GM19468 (cell line): ENCODE data around the gene PTPN3.

Experiments used
- ATAC-seq: cut with Tn5 transposase; IDR thresholded peaks from one replicate; pipeline ENCODE4 v1.9.1; 2021; ENCODE audit warnings: mild to moderate bottlenecking, moderate library complexity, moderate number of reproducible peaks; ENCODE audit not compliant: unreplicated experiment; ENCODE audit errors: extremely low read depth

PTPN3 gene

GRCh38 chr9:109455391-109455790 is 42.7 kb downstream of the PTPN3 start:
- no peak for ATAC-seq

DNA sequence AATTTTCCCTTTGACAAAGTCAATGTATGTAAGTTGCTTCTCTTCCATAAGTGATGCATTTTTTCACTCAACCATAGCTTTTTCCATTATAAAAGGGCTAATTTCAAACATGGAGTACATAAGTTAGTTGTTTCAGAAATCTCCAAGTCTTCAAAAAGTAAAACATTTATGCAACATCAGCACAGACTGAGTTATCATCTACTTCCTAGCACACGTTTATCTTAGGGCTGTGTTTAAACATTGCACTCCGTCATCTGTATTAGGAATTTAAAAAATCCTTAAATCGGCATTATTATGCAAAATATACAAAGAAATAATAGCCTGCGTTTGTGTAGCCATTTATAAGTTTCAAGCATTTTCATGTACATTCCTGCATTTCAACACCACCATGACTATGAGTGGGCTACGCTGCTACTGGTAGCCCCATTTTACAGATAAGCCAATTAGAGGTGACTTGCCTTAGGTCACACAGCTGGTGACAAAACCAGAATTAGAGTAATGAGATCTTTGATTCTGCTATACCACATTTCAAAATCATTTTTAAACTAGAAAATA is 43.4 kb downstream of the PTPN3 start:
- ATAC-seq: no peak

GRCh38 chr9:109454041-109454440 is 44.1 kb downstream of the PTPN3 start:
- no peak for ATAC-seq

- ATAC-seq: no peak
Observed at GRCh38 chr9:109453210-109453842, 44.8 kb downstream of the PTPN3 start.

DNA sequence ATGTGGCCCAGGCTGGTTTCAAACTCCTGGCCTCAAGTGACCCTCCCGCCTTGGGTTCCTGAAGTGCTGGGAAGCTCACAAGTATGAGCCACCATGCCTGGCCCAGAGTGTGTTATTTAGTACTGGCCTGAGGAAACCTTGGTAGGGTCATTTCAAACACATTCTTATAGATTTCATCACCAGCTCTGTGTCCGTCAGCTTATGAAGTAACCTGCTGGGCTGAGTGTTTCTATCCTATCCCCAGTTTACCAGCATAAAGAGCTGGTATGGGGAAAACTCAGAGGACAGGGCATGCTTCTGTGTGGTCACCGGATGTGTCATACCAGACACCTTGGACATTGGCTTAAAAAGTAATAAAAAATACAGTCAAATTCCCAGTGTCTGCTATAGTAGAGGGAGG is 45.3 kb downstream of the PTPN3 start:
- no peak for ATAC-seq

- no peak for ATAC-seq
Observed at GRCh38 chr9:109451311-109452025, 46.6 kb downstream of the PTPN3 start.

DNA sequence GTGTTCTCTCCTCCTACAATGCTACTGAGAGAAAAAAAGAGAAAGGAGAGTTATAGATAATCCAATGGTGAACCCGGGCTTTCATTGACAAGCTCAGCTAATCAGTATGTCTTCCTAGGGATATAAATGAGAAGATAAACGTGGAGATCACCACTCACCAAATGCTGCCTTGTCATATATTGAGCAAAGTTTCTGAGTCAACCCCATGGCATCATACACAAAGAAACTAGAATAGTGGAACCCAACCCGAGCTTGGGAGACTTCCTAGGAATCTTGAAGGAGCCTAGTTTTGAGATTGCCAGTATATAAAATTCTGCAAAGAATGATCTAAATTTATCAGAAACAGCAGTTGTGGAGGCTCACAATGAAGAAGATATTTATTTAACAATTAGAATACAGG is 47.8 kb downstream of the PTPN3 start:
- ATAC-seq: no peak

- ATAC-seq: no peak
Observed at GRCh38 chr9:109449036-109449798, 48.9 kb downstream of the PTPN3 start.

- ATAC-seq: no peak
Observed at GRCh38 chr9:109448223-109448622, 49.9 kb downstream of the PTPN3 start.

DNA sequence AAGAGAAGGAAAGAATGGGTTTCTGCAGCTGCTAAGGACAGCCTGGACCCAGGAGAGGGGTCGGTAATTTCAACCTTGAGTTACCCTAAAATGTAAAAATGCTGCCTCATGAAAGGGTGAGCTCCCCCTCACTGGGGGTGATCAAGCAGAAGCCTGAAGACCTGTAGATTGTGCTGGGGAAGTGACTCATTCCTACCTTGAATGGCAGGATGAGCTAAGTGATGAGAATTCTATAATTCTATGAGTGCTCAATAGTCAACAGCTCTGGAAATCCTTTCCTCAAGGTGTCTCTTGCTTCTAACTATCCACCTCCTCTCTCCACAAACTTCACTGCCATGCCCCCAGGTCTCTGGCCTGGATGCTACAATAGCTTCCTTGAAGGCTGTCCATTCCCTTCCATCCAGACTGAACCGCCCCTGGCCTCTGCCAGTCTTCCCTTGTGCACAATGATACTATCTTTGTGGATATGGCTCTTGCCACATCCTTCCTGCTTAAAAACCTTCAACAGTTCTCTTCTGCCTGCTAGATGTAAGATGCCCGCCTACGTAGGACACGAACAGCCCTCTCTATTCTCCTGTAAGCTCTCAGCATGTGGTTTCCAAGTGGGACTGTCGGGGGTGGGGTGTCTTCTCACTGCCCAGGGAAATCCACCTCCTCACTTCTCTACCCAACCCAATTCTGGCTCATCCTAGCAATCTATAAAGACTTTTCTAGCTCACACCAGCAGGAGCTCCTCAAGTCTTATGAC is 50.6 kb downstream of the PTPN3 start:
- no peak for ATAC-seq

GRCh38 chr9:109444771-109445320 is 53.3 kb downstream of the PTPN3 start:
- ATAC-seq: no peak

DNA sequence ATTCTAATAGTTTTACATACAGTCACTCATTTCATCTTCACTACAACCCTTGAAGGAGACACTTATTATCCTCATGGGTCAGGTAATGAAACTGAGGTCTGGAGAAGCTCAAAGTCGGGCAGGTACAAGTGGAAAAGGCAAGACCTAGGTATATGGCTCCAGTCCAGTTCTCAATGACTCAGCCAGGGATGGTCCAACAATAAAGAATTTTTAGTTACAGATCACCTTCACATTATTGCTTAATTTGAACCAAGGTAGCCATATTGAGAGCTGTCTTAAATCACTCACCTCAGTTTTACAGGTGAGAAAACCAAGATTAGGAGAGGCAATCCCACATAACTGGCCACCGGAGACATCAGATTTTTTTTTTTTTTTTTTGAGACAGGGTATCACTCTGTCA is 55.4 kb downstream of the PTPN3 start:
- ATAC-seq: no peak

GRCh38 chr9:109441296-109441695 is 56.8 kb downstream of the PTPN3 start:
- ATAC-seq: no peak

DNA sequence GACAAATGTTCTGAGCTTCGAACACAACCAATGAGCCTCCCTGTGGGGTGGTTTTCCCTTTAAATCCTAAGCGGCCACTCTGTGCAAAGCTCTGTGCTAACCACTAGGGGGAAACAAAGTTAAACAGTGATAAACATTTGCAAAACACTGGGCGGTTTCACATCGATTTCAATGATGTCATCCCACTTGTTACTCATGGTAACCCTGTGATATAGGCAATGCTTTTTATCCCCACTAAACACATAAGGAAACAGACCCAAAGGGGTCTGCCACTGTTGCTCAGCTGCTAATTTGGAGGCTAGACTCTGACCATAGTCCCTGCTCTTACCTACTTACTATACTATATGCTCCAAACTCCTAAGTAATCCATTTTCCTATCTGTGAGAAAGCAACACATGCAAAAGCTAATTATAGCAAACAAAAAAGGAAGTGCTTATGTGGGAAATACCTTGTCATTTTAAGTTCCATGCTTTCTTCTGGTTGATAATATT is 57.3 kb downstream of the PTPN3 start:
- ATAC-seq: peak; percentile 95

DNA sequence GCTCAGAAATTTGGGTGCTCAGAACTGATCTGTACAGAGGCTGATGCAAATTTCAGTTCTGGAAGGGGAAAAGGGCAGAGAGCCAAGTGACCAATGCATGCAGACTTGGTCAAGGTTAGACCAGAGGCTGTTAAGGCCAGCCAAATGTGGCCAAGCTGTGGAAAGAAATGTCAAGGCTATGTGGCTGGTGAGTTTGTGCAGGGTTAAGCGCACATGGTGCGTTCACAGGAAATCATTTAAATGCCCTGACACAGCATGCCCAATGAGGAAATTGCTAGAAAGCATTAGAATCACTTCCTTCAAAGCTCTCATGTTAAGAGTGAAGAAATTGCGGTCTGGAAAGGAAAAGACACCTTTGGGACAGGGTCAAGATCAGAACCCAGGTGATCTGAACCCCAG is 58.0 kb downstream of the PTPN3 start:
- no peak for ATAC-seq

GRCh38 chr9:109439378-109440116 is 58.6 kb downstream of the PTPN3 start:
- ATAC-seq: no peak

GRCh38 chr9:109437286-109437685 is 60.8 kb downstream of the PTPN3 start:
- no peak for ATAC-seq

- ATAC-seq: no peak
Observed at GRCh38 chr9:109436071-109436470, 62.0 kb downstream of the PTPN3 start.

DNA sequence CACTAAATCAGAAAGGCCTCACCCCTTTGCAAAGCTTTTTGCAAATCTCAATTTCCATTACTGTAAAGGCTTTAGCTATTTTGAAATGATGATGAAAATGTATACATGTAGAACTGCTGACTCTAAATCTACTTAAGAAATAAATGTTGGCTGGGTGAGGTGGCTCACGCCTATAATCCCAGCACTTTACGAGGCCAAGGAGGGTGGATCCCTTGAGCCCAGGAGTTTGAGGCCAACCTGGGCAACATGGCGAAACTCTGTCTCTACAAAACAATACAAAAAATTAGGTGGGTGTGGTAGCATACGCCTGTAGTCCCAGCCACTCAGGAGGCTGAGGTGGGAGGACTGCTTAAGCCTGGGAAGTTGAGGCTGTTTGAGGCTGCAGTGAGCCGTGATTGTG is 64.6 kb downstream of the PTPN3 start:
- no peak for ATAC-seq
